GM10266 (cell line): ENCODE measurements around the gene AGRP.

Source experiments
- DNase-seq: peaks from one replicate; pipeline ENCODE4 v3.0.0; 2012; ENCODE audit errors: extremely low spot score
- TF ChIP-seq, protein P1 (sequence below): IDR thresholded peaks from 2 replicates; pipeline ENCODE4 v1.5.1; 2012; ENCODE audit warnings: mild to moderate bottlenecking, low read depth; ENCODE audit not compliant: control insufficient read depth, insufficient read depth; ENCODE audit errors: missing control alignments

The AGRP gene

DNA sequence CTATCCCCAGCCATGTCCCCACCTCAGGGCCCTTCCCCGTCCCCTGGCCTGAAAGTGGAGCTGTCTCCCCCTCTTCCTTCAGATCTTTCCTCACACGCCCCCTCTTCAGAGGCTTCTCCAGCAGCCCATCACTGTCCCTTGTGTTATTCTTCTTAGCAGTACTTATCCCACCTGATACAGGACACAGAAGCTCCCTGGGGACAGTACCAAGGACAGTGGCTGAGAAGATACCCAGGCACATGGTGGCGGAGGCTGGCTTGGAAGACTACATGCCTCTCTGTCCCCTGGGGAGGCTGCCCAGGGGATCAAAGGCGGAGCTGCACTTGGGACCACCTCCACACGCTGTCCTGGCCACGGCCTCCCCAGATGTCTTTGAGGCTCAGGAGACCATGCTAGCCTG is 28.5 kb downstream of the AGRP start:
- no peak for DNase-seq
- TF ChIP-seq, protein P1, sequence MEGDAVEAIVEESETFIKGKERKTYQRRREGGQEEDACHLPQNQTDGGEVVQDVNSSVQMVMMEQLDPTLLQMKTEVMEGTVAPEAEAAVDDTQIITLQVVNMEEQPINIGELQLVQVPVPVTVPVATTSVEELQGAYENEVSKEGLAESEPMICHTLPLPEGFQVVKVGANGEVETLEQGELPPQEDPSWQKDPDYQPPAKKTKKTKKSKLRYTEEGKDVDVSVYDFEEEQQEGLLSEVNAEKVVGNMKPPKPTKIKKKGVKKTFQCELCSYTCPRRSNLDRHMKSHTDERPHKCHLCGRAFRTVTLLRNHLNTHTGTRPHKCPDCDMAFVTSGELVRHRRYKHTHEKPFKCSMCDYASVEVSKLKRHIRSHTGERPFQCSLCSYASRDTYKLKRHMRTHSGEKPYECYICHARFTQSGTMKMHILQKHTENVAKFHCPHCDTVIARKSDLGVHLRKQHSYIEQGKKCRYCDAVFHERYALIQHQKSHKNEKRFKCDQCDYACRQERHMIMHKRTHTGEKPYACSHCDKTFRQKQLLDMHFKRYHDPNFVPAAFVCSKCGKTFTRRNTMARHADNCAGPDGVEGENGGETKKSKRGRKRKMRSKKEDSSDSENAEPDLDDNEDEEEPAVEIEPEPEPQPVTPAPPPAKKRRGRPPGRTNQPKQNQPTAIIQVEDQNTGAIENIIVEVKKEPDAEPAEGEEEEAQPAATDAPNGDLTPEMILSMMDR = no peak

DNA sequence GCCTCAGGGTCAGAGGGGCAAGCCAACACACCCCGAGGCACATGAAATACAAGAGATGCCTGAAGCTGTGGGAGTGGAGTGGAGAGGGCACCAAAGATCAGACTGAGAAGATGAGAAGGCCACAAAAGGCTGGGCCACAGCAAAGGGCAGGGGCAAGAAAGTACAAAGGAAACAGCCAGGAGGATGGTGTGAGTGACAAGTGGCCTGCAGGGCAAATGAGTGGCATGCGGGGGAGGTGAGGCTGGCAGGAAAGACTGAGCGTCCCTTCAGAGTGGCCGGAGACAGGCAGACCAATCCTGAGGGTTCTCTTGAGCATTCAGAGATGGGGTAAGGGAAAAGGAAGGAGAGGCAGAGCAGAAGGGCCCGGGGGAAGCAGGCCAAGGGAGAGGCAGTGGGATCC is 29.2 kb downstream of the AGRP start:
- TF ChIP-seq, protein P1 = no peak
- DNase-seq = no peak

GRCh38 chr16:67451704-67452435 is 31.5 kb downstream of the AGRP start:
- no peak for DNase-seq

DNA sequence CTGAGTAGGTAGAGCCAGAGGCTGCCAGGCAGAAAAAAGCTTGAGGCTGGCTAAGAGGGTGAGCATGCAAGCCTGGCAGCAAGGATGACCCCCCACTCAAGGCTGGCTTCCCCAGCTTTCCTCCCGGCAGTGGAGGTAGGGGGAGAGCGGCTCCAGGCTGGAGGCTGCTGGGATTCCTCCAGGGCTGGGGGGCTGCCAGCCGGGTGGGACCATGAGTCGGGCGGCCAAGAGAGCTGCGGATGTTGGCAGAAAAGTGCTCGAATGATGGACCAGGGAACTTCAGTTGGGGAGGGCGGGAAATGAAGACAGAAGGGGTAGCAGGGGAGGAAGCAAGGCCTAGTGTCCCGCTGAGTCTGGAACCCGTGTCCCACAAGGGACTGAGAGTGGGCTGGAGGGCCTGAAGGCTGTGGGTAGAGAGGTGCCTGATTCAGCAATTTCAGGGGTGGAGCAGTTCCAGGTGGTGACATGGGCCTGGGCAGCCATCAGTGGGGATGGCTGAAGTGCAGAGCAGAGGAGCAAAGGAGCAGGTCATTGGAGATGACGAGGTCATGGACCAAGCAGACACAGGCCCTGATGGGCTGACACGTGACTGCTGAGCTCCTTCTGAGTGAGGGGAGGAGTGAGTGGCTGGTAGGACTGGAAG is 32.2 kb downstream of the AGRP start:
- no peak for DNase-seq
- TF ChIP-seq, protein P1 = no peak

More at GRCh38 chr16:67451704-67452435, 31.5 kb downstream of the AGRP start:
- TF ChIP-seq, protein P1 = no peak

DNA sequence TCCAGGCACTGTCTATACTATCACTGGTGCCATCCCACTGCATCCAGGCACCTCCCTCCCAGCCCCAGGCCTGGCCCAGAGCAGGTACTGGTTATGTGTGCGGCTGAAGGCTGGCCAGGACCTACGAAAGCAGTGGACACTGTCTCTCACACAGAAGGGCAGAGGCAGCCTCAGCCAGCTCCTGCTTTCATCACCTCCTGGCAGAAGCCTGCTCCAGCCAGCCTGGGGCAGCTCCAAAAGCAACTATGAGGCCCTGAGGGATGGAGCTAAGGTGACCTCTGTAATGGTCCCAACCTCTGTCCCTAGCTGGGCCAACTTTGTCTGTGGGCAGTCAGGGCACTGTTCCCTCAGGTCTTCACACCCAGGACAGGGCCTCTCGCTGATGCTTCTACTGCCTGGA is 33.6 kb downstream of the AGRP start:
- no peak for DNase-seq
- TF ChIP-seq, protein P1 = no peak

- no peak for DNase-seq
- TF ChIP-seq, protein P1 = no peak
Observed at GRCh38 chr16:67449336-67449735, 34.0 kb downstream of the AGRP start.

DNA sequence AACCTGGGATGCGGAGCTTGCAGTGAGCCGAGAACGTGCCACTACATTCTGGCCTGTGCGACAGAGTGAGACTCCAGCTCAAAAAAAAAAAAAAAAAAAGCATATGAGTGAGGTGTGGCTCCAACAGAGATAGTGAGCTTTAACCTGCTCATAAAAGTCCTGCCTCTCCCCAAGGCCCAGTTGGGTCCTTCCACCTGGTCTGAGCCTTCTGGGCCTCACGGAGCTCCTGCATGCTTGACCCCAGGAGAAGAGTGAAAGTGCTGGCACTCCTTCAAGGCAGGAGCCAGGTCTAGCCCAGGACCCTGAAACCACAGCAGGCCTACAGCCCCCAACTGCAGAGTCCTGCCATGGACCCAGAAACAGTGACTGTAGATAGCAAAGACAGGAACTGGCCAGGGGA is 34.8 kb downstream of the AGRP start:
- no peak for DNase-seq
- TF ChIP-seq, protein P1 = no peak
